Measurements from ENCODE around the gene LDHB.

GRCh38 chr12:21643758-21644157, 13.9 kb downstream of the LDHB start:
- TF ChIP-seq CTCF (IDR thresholded peaks at IDR 0.05; ENCODE audit: low read depth, low read length) (no peak), EZH2phosphoT487 (IDR thresholded peaks at IDR 0.05; ENCODE audit: low read depth) (no peak)
